HL-60 (cell line): ENCODE data around the gene CHERP.

Source experiments
- DNase-seq, 2 experiments: peaks; one replicate each; pipeline ENCODE4 v3.0.0-alpha.2; 2010 to 2020; ENCODE audit warnings: low read depth in 1 of 2, low spot score in 1 of 2
- H3K27ac ChIP-seq: fragments of 250-450 bp; sonication (Bioruptor Pico); replicated peaks from 2 replicates; pipeline ENCODE4 v1.5.1; 2020; ENCODE audit warnings: mild to moderate bottlenecking, moderate library complexity
- H3K27me3 ChIP-seq: fragments of 250-450 bp; sonication (Bioruptor Pico); 2 replicates; pipeline ENCODE4 v1.5.1; 2021; ENCODE audit warnings: mild to moderate bottlenecking, moderate library complexity; ENCODE audit not compliant: insufficient read depth, poor library complexity, severe bottlenecking
- H3K4me3 ChIP-seq: replicated peaks from 2 replicates; pipeline ENCODE4 v1.5.1; 2011; ENCODE audit warnings: mild to moderate bottlenecking, control low read depth, low read length; ENCODE audit not compliant: insufficient read depth
- GABPA ChIP-seq: IDR thresholded peaks from 2 replicates; pipeline ENCODE4 v1.6.1; 2012; ENCODE audit warnings: low read depth
- POLR2AphosphoS5 ChIP-seq: IDR thresholded peaks from 2 replicates; pipeline ENCODE4 v1.6.1; 2012; ENCODE audit warnings: low read depth
- SPI1 ChIP-seq: IDR thresholded peaks from 2 replicates; pipeline ENCODE4 v1.6.1; 2012; ENCODE audit warnings: low read depth, mild to moderate bottlenecking, borderline replicate concordance
- TF ChIP-seq, protein P1 (sequence below): IDR thresholded peaks from 2 replicates; pipeline ENCODE4 v1.6.1; 2012; ENCODE audit warnings: low read depth; ENCODE audit not compliant: insufficient replicate concordance
- TF ChIP-seq, protein P2 (sequence below): IDR thresholded peaks from one replicate; pipeline ENCODE4 v1.5.1; 2011; ENCODE audit warnings: low read length, control low read depth, inconsistent platforms; ENCODE audit not compliant: insufficient read depth

CHERP gene

DNA sequence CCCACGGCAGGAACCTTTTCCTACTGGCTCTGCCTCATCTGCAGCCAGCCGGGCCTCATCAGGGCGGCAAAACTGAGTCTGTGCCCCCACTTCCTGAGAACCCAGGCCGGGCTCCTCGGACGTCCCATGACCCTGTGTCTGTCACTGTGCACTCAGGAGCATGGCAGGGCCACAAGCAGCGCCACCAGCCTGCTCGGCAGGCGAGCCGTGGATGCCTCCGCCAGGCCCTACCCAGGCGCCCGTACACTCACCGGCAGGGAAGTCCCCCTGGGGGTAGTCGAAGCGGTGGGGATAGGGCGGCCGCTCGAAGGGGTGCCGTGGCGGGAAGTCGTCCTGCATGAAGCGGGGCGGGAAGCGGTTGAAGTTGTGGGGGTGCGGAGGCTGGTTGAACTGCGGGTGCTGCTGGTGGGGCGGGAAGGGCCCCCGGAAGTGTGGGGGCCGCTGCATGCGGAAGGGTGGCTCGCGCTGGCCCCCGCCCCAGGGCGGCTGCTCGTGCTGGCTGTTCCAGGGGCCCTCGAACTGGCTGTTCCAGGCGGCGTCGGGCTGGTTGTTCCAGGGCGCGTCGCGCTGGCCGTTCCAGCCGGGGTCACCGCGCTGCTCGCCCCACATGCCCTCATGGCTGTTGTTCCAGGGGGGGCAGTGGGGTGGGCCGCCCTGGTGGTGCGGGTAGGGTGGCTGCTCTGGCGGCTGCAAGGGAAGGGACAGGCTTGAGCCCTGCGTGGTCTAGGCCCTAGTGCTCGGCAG lies 17.1 kb downstream of the CHERP start:
- TF ChIP-seq, protein P1, sequence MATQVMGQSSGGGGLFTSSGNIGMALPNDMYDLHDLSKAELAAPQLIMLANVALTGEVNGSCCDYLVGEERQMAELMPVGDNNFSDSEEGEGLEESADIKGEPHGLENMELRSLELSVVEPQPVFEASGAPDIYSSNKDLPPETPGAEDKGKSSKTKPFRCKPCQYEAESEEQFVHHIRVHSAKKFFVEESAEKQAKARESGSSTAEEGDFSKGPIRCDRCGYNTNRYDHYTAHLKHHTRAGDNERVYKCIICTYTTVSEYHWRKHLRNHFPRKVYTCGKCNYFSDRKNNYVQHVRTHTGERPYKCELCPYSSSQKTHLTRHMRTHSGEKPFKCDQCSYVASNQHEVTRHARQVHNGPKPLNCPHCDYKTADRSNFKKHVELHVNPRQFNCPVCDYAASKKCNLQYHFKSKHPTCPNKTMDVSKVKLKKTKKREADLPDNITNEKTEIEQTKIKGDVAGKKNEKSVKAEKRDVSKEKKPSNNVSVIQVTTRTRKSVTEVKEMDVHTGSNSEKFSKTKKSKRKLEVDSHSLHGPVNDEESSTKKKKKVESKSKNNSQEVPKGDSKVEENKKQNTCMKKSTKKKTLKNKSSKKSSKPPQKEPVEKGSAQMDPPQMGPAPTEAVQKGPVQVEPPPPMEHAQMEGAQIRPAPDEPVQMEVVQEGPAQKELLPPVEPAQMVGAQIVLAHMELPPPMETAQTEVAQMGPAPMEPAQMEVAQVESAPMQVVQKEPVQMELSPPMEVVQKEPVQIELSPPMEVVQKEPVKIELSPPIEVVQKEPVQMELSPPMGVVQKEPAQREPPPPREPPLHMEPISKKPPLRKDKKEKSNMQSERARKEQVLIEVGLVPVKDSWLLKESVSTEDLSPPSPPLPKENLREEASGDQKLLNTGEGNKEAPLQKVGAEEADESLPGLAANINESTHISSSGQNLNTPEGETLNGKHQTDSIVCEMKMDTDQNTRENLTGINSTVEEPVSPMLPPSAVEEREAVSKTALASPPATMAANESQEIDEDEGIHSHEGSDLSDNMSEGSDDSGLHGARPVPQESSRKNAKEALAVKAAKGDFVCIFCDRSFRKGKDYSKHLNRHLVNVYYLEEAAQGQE: no peak
- no peak for TF ChIP-seq GABPA
- Histone ChIP-seq H3K4me3 (no peak overlapping the region), H3K27me3 (no peaks in the 10 kb centered on the region), H3K27ac (no peak overlapping the region)
- DNase-seq: no peak

DNA sequence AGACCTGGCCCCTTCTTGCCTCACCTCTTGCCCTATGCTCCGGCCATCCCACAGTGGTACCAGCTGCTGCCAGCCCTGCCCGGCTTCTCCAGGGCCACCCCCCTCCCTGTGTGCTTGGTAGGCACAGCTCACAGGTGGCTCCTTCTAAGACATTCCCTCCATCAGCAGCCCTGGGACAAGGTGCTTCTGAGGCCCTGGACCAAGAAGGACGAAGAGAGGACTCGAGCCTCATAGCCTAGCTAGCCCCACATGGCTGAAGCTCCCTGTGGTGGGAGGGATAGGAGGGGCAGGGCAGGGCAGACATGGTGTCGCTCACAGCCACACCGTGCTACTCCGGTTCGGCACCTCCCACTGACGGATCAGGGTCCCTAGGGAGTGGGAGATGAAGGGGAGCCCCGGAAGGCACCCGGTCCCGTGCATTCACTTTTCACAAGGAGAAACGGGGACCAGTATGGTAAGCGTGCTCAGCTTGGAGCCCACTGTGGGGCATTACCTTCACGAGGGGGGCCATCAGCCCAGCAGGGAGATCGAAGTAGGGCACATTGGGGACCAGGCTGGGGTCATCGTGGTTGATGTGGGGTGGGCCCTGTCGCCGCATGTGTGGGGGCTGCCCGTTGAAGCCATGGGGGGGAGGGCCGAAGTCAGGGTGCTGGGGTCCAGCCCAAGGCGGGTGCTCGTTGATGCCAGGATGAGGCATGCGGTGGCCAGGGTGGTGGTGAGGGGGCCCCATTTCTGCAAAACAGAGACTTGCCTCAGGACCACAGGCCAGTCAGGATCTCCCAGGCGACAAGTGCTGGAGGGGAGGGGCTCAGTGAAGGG lies 19.5 kb downstream of the CHERP start:
- no peak for DNase-seq
- no peak overlapping the region for H3K4me3 ChIP-seq
- H3K27ac ChIP-seq: no peak overlapping the region
- TF ChIP-seq POLR2AphosphoS5 (no peak), GABPA (no peak), SPI1 (no peak)
- TF ChIP-seq, protein P2, sequence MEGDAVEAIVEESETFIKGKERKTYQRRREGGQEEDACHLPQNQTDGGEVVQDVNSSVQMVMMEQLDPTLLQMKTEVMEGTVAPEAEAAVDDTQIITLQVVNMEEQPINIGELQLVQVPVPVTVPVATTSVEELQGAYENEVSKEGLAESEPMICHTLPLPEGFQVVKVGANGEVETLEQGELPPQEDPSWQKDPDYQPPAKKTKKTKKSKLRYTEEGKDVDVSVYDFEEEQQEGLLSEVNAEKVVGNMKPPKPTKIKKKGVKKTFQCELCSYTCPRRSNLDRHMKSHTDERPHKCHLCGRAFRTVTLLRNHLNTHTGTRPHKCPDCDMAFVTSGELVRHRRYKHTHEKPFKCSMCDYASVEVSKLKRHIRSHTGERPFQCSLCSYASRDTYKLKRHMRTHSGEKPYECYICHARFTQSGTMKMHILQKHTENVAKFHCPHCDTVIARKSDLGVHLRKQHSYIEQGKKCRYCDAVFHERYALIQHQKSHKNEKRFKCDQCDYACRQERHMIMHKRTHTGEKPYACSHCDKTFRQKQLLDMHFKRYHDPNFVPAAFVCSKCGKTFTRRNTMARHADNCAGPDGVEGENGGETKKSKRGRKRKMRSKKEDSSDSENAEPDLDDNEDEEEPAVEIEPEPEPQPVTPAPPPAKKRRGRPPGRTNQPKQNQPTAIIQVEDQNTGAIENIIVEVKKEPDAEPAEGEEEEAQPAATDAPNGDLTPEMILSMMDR: no peak
- TF ChIP-seq, protein P1: no peak
- no peaks in the 10 kb centered on the region for H3K27me3 ChIP-seq

DNA sequence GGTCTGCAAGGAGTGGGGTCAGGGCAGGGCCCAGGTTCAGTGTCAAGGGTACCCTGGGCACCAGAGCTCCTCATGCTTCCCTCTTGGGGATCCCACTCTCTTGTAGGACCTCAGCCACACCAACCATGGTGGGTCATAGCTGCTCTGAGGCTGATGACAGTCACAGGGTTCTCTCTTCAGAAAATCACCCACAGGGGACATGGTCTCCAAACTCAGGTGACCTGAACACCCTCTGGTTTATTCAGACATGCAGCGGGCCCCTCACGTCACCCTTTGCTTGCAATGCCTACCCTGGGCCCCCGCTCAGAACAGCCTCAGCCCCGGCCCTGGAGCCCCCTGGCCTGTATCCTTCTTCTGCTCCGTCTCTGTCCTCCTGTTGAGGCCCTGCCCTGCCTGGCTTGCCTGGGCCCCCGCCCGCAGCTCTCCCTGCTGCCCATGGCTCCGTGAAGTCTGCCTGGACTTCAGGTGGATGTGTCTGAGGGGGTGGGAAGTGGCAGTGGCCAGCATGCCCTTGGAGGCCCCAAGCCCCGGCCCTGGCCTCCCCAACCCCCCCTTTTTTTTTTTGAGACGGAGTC lies 20.4 kb downstream of the CHERP start:
- Histone ChIP-seq H3K27ac (no peak overlapping the region), H3K4me3 (no peak overlapping the region), H3K27me3 (no peaks in the 10 kb centered on the region)
- TF ChIP-seq GABPA (no peak), SPI1 (no peak), POLR2AphosphoS5 (no peak)
- TF ChIP-seq, protein P2: no peak
- TF ChIP-seq, protein P1: no peak
- no peak for DNase-seq
